ENCODE measurements around the gene SPAAR.
"Not testable (repeated sequence)": the region's sequence is repeated elsewhere in the genome, so short reads cannot be mapped to it uniquely, and the experiment has no call there.

Gene SPAAR

DNA sequence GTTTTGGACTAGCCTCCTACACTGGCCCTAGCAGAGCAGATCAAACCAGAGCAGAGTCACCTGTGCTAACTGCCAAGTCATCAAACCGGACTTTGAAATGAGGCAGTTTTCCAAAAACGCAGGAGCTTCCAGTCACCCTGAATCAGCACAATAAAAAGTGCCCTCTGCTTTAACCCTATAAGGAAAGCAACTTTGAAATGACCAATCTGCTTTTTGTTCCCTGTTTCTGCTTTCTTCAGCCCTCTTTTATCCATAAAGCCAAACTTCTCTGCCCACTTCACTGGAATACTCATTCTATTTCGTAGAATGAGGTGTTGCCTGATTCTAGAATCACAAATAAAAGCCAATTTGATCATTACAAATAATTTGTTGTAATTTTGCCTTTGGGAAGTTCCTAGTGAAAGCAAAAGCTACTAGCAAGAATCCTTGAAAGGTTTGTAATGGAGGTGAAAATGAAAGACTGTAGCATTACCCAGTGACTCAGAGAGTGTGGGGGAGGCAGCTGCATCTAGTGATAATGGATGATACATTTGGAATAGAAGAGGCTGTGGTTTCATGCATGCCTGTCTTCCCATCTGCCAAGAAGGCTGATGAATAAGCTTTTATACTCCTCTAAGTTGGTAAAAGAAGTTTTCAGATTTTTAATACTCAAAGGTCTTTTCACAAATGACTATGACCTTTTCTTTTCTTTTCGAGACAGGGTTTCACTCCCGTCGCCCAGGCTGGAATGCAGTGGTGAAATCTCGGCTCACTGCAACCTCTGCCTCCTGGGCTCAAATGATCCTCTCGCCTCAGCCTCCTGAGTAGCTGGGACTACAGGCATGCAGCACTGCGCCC is 14.9 kb downstream of the SPAAR start:
- DNase-seq: no peak

DNA sequence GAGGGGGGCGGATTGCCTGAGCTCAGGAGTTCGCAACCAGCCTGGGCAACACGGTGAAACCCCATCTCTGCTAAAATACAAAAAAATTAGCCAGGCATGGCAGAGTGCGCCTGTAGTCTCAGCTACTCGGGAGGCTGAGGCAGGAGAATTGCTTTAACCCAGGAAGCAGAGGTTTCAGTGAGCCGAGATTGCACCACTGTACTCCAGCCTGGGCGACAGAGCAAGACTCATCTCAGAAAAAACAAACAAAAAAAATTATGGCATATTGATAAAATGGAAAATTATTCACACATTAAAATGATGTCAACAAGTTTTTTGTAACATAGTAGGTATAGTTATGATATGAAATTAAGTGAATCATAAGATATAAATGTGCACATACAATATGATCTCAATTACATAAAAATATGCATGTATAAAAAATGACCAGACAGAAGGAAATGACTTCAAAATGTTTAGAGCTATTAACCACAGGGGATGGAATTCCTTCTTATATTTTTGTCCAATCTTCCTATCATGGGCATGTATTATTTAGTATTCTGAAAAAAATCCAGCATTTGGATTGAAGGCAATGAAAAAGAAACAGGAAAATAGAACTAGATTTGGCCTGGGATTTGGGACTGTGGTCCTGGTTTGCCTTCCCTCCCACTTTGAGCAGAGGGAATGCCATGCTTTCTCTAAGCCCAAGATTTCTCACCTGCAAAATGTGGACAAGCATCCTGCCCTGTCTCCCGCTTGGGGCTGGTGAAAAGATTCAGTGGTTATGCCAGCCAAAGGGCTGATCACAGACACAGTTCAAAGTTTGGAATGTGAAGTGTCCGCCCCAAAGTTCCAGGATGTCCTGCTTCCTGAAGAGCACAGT is 19.5 kb downstream of the SPAAR start:
- DNase-seq: no peak

DNA sequence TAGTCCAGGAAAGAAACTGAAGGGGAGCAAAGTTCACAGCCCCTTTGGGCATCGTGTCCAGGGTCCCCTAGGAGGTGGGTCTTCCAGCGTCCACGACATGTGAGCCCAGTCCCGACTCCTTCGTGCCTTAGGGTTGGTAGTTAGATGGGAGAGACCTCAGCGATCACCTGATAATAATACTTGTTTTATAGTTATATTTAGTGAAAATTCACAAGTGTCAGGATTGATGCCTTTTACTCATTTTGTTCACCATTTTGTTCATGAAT is 20.1 kb downstream of the SPAAR start:
- no peak for DNase-seq

DNA sequence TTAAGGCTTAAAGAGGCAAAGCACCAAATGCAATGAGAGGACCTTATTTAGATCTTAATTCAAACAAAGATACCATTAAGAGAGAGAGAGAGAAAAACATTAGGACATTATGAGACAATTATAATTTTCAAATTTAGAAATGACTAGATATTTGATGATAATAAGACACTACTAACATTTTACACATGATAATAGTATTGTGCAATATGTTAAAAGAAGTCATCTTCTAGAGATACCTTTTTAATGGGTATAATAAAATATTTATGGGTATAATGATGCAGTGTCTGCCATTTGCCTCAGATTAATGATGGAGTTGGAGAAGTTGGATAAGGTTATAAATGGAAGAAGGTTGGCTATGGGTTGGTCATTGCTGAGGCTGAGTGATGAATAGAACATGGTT is 21.2 kb downstream of the SPAAR start:
- no peak for DNase-seq

DNA sequence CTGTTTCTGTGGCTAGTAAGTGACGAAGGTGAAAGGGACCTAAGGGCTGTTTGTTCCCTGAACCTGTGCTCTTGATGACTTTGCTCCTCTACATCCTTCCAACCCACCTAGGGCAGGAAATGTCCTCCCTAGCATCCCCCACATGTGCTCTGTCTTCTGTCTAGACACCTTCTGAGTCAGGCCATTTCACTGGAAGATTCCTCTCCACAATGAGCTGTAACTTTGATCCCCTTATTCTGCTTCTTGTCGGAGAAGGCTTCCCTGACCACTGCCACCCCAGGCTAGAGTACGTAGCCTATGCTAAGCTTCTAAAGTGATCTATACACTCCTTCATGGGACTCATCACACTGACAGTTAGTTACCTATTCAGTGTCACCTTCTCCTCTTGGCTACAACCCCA is 21.7 kb downstream of the SPAAR start:
- DNase-seq: no peak

DNA sequence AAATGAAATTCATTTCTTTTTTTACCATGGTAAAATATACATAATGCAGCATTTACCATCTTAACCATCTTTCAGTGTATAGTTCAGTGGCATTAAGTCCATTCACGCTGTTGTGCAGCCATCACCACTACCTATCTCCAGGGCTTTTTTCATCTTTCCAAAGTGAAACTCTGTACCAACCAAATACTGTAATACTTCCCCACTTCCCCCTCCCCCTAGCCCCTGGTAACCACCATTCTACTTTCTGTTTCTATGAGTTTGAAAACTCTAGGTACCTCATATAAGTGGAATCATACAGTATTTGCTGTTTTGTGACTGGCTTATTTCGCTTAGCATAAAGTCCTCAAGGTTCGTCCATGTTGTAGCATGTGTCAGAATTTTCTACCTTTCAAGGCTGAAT is 23.4 kb downstream of the SPAAR start:
- no peak for DNase-seq

DNA sequence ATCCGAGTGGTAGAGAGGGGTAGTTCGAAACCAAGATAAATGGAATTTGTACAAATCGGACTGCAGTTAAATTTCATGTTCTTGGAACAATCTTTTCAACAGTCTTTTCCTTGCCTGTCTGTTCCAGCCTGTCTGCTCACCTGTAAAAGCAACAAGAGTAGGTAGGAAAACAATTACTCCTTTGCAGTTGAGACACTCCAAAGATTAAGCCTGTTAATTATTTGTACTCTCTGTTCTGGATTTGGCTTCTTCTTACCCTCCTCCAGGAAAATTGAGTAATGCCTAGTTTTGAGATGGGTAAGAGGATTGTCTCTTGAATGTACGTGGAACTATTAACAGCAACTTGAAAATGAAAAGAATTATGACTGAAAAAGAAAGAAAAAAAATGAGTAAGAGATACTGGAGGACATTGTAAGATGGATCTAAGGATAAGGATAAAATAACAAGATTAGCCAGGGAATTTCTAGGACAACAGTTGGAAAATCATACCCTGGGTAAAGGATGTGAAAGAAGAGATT is 24.3 kb downstream of the SPAAR start:
- no peak for DNase-seq

DNA sequence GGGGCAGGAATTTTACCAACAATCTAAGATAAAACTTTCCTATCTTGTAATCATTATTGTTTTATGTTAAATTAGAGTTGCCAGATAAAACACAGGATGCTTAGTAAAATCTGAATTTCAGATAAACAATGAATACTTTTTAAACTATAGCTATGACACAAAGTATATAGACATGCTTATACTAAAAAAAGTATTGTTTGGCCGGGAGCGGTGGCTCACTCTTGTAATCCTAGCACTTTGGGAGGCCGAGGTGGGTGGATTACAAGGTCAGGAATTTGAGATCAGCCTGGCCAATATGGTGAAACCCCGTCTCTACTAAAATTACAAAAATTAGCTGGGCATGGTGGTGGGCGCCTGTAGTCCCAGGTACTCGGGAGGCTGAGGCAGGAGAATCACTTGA is 24.8 kb downstream of the SPAAR start:
- DNase-seq: not testable (repeated sequence)

DNA sequence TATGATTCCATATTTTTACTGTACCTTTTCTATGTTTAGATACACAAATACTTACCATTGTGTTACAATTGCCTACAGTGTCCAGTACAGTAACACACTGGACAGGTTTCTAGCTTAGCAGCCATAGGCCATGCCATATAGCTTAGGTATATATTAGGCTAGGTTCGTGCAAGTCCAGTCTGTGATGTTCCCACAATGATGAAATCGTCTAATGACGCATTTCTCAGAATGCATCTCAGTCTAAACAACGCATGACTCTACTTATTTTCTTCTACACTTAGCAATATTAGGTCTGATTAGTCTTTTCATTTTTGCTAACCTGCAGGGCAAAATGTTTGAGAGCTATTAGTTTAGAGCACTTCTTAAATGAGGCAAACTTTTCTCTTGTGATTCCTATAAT is 26.0 kb downstream of the SPAAR start:
- DNase-seq: no peak

DNA sequence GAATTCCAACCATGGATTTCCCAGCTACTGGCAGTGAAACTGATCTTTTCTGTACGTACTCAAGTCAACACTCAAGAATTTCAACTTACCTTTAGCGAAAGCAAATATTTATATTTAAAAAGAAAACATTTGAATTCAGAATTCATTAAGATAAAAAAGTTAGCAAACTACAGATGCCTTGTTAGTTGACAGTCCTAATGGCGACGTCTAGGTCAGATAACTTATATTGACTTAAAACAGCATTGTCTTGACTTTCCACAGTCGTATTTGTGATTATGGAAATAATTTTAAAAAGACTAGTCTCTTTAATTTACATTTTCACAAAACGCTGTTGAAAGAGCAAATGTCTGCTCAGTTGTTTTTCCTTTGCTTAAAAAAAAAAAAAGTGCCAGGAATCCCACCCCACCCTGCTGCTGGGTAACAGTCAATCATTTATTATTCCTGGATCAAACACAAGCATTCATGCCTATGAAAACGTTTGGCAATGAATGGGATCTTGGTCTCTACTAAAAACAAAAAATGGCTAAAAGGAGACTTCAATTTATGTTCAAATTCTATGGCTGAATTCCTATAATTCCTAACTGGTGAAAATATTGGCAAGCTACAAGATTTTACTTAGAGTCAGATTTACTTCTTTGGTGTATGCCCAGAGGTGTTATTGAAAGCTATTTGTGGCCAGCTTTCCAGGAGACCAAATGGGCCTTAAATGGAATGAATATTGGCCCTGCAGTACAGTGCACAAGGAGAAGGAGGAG is 26.6 kb downstream of the SPAAR start:
- no peak for DNase-seq

DNA sequence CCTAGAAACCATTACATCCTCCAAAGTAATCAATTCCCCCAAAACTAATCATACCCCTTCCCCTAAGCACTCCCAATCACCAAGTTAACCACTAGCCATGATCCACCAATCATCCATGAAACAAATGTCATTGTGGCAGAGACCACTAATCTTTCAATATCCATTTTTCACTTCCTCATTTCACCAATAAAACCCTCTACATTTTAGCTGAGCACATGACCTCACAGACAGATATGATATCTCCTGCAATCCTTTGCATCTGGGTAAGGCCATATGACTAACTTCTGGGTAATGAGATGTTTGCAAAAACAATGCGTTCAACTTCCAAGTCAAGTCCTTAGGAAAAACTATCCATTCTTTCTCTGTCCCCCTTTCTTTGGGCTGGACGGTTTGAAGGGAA is 27.9 kb downstream of the SPAAR start:
- no peak for DNase-seq

DNA sequence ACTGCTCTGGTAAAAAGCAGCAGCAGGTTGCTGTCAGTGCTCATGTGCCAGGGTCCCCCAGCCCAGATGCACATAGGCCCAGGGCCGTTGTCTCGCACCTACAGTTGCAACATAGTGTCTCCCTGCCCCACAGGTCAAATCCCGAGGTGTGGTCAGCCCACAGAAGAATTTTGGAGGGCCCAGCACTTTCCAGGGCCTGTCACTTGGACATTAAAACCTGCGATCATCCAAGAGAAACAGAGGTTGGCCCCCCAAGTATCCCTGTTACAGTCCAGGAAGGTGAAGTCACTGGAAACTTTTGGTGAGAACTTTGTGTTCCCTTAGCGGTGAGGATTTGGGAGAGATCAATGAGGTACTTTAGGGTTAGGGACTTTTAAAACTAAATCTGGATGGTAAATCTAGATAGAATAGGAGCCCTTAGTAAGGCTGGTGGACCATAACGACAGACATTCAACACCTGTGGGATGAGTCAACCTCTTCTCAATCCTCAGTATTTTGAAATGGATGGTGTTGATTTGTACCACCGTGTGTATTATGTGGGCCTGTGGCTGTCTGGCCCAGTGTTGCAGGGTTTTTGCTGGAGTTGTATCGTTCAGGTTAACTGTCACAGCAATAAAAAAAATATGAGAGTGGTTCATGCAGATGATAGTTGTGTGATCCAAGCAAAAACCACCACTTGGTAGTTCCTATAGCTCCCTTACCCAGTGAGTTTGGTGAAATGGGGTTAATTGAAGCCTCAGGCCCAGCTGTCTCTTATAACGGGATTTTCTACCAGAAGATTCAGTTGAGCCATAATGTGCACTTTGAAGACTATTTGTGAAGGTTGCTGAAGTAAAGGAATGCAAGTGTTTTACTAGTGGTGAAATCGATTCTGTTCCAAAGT is 29.4 kb downstream of the SPAAR start:
- DNase-seq: no peak

DNA sequence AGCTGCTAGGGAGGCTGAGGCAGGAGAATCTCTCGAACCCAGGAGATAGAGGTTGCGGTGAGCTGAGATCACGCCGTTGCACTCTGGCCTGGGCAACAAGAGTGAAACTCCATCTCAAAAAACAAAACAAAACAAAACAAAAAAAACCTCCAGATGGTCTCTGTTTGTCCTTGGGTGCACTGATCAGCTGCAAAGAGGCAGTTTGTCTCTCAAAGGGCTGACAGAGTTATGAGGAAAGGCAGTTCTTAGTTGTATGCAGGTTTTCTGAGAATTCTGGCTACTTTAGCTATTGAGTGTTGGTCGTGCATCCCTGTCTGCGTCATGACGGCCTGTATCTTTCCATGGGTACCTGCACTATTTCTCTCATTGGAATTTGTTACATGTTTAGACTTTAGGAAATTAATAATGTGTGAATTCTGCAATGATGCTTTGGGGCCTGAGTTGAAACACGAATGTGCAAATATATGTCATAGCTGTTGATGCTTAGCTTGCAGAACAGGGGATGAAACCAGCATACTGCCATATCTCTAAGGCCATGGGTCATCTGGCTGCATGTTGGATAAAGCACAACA is 30.5 kb downstream of the SPAAR start:
- DNase-seq: no peak

DNA sequence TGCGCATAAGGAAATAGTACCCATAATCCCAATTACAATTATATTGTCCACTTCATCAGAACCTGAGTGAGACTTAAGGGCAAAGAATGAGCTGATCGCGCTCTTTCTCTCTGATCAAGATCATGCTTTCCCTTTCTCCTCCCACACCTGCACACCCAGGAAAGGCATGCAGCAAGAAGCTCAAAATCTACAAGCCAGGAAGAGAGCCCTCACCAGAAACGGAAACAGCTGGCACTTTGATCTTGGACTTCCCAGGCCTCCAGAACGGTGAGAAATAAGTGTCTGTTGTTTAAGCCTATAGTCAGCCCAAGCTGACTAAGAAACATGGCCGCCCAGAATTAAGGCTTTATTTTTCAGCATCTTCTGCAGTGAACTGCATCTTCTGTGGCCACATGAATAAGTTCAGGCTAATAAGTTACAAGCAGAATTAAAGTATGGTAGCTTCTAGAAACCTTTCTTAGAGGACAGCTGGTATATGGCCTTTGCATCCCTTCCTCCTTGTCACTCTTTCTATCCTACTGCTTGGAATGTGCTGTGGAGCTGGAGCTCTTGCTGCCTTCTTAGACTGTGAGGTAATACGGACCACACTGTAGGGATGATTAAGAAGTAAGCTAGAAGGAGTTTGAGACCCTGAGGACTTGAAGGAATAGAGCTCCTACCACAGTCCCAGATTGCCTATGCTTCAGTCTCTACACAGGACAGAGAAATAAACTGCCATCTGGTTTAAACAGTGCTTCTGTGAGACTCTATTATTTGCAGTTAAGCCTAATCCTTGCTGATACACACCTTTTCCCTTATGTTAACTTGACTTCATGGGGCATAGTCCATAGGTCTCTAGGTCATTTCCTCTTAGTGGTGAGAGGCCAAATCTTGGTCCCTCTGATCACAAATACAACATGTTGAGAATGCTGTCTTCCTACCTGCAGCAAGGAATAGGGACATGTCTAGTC is 31.4 kb downstream of the SPAAR start:
- DNase-seq: no peak

DNA sequence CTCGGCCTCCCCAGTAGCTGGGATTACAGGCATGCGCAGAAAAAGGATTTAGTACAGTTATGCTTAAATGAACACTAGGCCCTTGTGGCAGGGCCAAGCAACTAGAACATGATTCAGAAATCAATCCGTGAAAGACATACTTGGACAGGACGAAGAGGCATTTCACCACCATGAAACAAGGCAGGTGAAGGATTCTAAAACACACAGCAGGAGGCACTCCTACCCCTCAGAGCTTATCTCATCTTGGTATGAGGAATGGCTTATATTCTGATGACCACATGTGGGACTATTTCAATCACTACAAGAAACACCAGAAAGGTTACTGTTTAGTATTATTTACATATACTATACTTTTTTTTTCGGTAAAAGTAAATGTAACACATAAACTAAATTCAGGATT is 33.0 kb downstream of the SPAAR start:
- DNase-seq: no peak

DNA sequence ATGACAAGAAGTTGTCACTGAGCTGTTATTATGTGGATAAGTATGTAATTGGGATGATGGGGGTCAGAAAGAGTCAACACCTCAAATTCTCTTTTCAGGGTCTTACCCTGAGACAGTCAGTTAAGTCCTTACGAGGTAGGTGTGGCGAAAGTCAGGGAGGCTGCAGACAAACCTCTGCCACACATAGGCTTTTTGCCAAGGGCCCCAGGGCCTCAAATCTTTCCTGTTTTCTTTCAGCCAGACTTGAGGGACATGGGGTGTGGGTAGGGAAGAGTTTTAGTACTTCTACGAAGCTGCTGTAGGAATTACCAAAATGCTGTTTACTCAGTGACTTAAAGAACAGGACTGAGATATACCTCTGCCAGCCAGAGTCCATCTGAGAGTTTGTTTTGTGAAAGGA is 34.9 kb downstream of the SPAAR start:
- no peak for DNase-seq

DNA sequence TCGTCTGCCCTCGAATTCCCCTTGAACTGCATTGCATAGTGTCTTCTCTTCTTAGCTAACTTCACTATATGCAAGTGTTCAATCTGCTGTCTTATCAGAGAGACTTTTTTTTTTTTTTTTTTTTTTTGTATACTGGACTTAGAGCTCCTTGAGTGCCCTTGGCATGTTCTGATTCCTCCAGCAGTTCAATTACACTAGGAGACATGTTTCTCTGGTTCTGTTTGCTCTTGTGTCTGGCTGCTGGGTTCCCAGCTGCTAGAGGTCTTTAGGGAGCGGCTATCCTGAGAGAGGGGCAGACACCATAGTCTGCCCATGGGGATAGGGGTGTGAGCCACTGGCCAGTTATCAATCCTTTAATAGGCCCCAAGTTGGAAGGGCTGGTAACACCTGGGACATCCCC is 35.6 kb downstream of the SPAAR start:
- DNase-seq: no peak

DNA sequence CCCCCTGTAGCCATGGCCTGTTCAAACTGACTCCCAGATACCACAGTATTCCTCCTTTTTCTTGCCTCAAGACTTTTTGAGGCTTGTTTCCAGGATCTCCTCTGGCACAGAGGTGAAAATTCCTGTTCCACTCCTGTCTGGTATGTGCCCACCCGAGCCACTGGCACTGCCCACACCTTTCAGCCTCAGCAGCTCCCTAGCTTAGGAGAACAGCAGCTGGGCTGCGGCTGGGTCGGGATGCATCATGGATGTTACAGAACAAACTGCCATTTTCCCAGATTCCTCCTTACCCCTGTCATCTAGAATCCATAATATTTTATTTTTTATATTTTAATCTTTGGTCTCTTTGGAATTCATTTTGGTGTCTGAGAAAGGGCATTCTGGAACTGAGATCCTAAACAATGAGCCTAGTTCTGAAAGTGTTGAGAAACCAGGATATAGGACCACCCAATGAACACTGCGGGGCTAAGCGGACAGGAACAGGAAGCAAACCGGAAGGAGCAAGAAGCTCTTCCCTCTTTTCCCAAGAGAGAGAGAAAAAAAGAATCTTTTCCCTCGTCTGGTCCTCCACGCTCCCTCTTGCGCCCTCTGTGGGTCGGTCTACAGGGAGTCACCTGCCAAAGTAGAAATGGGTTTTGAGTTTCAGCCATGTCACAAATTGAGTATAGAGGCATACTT is 36.2 kb downstream of the SPAAR start:
- no peak for DNase-seq

DNA sequence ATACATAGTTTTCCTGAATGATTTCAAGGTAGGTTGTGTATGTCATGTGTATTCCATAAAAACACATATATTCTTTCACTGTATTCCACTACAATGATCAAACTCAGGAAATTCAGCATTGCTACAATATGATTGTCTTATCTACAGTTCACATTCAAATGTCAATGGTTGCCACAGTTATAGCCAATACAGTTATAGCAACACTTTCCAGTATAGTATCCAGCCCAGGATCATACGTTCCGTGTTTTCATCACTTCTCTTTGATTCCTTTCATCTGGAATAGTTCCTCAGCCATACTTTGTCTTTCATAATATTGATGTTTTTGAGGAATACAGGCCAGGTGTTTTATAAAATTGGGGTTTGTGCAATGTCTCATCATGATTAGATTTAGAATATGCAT is 39.2 kb downstream of the SPAAR start:
- no peak for DNase-seq

DNA sequence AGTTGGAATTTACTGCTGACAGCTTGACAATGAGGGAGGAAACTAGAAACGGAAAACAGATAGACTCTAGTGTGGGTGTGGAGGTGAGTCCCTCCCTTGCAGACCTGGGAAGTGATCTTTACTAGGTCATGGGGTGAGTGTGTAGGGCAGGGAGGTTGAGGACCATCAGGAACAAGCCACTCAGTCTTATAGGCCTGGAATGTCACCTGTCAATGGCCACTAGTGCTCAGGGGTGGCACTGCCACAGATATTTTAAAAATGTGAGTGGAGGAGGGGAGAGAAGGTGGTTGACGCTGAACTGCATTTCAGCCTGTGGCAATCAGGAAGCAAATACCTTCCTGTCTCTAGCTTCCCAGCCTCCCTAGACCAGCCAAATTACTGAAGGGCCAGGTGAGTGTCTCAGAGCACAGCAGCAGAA is 39.6 kb downstream of the SPAAR start:
- DNase-seq: no peak
